TTC549 (cell line): Measurements from ENCODE around the gene MALT1.

Experiments
- FAIRE-seq: peaks from 2 replicates; lab custom pipeline; 2012; peaks lifted over from hg19 to GRCh38; lab: Jason Lieb, UNC

The MALT1 gene

GRCh38 chr18:58692422-58693185 is 21.3 kb downstream of the MALT1 start:
- FAIRE-seq: no peak

GRCh38 chr18:58694221-58694620 is 23.0 kb downstream of the MALT1 start:
- no peak for FAIRE-seq

- no peak for FAIRE-seq
Measured at GRCh38 chr18:58694720-58695468, 23.6 kb downstream of the MALT1 start.

GRCh38 chr18:58695772-58696171 is 24.5 kb downstream of the MALT1 start:
- no peak for FAIRE-seq

GRCh38 chr18:58697146-58697545 is 25.9 kb downstream of the MALT1 start:
- no peak for FAIRE-seq

- FAIRE-seq: no peak
Measured at GRCh38 chr18:58698701-58699193, 27.5 kb downstream of the MALT1 start.

- no peak for FAIRE-seq
Measured at GRCh38 chr18:58699551-58699950, 28.3 kb downstream of the MALT1 start.

GRCh38 chr18:58700209-58700608 is 28.9 kb downstream of the MALT1 start:
- no peak for FAIRE-seq

GRCh38 chr18:58712930-58713329 is 41.7 kb downstream of the MALT1 start:
- no peak for FAIRE-seq

- no peak for FAIRE-seq
Measured at GRCh38 chr18:58714259-58714658, 43.0 kb downstream of the MALT1 start.

GRCh38 chr18:58714821-58715220 is 43.6 kb downstream of the MALT1 start:
- no peak for FAIRE-seq

GRCh38 chr18:58715540-58715939 is 44.3 kb downstream of the MALT1 start:
- FAIRE-seq: no peak

GRCh38 chr18:58716060-58716756 is 44.9 kb downstream of the MALT1 start:
- FAIRE-seq: no peak

- FAIRE-seq: no peak
Measured at GRCh38 chr18:58721566-58722239, 50.4 kb downstream of the MALT1 start.

- FAIRE-seq: no peak
Measured at GRCh38 chr18:58723810-58724602, 52.7 kb downstream of the MALT1 start.

- no peak for FAIRE-seq
Measured at GRCh38 chr18:58726671-58727070, 55.4 kb downstream of the MALT1 start.

GRCh38 chr18:58727776-58728500 is 56.7 kb downstream of the MALT1 start:
- no peak for FAIRE-seq

GRCh38 chr18:58728719-58729118 is 57.5 kb downstream of the MALT1 start:
- no peak for FAIRE-seq

GRCh38 chr18:58730618-58731017 is 59.4 kb downstream of the MALT1 start:
- no peak for FAIRE-seq

- no peak for FAIRE-seq
Measured at GRCh38 chr18:58732471-58732870, 61.2 kb downstream of the MALT1 start.

- no peak for FAIRE-seq
Measured at GRCh38 chr18:58733866-58734265, 62.6 kb downstream of the MALT1 start.
